GM12878 (cell line): ENCODE measurements around the gene IQCF5.

ENCODE experiments used
- ATF2 ChIP-seq: IDR thresholded peaks from 2 replicates; pipeline ENCODE4 v1.6.1; 2012; ENCODE audit warnings: low read length, inconsistent platforms
- RFX5 ChIP-seq: IDR thresholded peaks from 2 replicates; pipeline ENCODE4 v1.6.1; 2011; ENCODE audit warnings: low read depth, low read length, improper control_type of control experiment

DNA sequence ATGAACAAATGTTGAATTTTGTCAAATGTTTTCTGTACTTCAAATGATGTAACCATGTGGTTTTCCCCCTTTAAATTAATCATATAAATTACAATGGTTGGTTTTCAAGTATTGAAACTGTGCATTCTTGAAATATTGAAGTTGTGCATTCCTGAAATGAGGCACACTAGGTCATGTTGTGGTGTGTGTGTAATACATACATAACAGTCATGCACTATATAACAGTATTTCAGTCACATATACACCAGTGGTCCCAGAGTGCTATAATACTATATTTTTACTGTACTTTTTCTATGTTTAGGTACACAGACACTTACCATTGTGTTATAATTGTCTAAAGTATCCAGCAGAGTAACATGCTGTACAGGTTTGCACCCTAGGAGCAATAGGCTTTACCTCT is 11.0 kb upstream of the IQCF5 start:
- TF ChIP-seq RFX5, result no peak
- no peak for TF ChIP-seq ATF2
